SW 1271 (cell line): ENCODE data around the gene OR13C4.
"Not testable (repeated sequence)": the region's sequence is repeated elsewhere in the genome, so short reads cannot be mapped to it uniquely, and the experiment has no call there.

Source experiments
- DNase-seq, 2 experiments: peaks; one replicate each; lab custom pipeline; 2025; lab: John Stamatoyannopoulos, UW

Gene OR13C4

DNA sequence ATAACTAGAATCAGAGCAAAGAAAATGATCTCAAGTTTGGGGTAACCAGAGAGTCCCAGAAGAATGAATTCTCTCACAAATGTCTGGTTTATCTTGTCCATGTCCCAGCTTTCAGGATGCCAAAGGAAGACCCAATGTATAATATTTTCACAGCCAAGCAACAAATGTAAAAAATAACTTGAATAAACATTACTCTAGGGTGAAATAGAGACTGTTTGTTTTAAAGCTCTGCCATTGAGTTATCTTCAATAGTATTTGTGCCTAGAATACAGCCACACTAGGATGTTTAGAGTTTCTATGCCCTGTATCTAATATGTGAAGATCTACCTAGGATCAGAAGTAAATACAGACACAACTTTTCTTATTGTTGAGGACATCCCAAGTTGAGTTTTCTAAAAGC lies at the start of gene OR13C4:
Gene OR13C4 (minus strand): TSS at position 101 of the 400 bp plus-strand sequence. CDS start 0 bp downstream, at position 101.
- DNase-seq, result no peak

DNA sequence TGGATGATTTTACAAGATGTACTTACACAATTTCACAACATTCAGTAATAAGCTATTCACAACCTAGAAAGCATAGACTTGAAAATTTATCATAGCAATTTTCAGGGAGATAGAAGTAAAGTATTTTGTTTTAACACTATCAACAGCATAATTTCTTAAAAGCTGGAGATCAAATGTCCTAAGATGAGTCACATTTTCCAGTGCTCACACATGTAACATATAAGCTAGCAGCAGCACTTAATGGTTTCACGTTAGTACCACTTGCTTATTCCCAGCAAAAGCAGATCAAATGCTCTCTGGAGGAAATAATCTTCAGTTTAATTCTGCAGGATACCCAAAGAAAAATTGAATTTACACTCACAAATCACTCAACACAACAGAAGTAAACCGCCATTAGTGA lies 48.4 kb upstream of the OR13C4 start:
- no peak for DNase-seq

DNA sequence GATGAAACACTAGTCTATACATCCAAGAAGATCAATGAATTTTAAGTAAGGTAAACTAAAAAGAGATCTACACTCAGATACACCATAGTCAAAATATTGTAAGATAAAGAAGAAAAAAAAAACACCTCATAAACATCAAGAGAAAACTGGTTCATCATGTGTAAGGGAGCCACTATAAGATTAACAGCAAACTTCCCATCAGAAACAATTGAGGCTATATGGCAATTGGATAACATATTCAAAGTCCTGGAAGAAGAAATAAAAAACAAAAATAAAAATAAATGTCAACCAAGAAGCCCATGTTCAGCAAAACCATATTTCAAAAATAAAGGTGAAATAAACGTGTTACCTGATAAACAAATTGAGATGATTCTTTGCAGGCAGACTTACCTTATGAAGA lies 45.6 kb upstream of the OR13C4 start:
- no peak for DNase-seq

DNA sequence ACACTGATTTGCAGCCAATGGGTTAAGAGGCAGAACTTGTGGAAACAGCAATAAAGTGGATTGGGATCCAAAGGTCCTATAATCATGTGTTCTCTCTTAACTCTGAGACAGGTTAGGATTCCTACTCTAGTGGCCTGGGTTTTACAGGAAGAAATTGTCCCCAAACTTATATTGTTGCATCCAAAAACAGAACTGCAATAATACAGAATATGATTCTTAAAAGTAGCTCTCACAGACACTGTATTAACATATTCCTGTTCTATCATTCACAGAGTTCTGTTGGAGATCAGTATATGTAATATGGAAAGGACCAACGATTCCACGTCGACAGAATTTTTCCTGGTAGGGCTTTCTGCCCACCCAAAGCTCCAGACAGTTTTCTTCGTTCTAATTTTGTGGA lies 41.9 kb upstream of the OR13C4 start, which contains the start of gene OR13C8:
Gene OR13C8 (plus strand): TSS at position 301 of the 400 bp plus-strand sequence. CDS start 0 bp downstream, at position 301.
- no peak for DNase-seq

DNA sequence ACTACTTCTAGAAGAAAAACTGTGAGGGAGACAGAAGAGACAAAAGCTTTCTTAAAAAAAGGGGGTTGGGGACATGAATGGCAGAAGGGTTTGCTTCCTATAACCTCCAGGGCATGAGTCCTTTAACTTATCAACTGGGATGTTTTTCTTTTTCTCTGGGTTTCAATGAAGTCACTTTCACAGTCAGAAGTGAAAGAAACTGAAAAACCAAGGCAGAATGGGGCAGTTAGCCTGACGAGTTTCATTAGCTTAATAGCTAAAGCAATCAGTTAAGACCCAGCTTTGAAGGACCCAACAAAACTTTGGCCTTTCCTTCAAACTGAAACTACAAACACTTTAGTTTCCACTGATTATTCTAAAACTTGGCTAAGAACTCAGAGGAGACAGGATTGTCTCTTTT lies 37.3 kb upstream of the OR13C4 start:
- no peak for DNase-seq

DNA sequence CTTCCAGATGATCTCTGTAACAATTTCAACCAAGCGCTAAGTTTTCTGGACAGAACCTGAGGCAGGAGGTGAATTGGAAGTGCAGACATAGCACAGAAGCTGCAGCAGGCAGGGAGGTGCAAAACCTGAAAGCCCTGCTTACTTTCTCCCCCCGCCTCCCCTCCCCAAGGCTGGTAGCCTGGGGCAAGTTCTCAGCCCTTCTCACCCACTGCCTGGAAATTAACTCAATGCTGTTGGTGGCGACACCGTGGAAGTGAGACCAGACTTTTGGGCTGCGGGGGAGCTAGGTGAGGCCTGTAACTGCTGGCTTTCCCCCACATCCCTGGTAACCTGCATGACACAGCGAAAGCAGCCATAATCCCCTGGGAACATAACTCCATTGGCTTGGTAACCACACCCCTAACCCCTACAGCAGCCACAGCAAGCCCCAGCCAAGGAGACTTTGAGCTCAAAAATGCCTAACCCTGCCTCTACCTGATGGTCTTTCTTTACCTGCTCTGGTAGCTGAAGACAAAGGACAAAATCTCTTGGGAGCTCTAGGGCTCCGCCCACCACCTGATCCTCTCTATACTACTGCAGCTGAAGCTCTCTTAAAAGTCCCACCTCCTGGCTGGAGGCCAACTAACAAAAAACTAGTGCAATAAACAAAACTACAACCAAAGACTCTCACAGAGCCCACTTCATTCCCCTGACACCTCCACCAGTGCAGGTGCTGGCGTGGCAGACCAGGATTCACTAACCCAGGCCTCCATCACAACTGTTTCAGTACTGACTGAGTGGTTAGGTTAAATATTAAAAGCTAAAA lies 30.0 kb upstream of the OR13C4 start:
- DNase-seq, result no peak

DNA sequence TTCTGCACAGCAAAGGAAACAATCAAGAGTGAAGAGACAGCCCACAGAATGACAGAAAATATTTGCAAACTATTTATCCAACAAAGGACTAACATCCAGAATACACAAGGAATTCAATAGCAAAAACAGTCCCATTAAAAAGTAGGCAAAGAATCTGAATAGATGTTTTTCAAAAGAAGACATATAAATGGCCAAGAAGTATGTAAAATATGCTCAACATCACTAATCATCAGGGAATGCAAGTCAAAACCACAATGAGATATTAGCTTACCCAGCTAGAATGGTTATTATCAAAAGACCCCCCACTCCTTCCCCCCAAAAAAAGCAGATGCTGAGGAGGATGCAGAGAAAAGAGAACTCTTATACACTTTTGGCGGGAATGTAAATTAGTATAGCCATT lies 28.5 kb upstream of the OR13C4 start:
- DNase-seq, result no peak

DNA sequence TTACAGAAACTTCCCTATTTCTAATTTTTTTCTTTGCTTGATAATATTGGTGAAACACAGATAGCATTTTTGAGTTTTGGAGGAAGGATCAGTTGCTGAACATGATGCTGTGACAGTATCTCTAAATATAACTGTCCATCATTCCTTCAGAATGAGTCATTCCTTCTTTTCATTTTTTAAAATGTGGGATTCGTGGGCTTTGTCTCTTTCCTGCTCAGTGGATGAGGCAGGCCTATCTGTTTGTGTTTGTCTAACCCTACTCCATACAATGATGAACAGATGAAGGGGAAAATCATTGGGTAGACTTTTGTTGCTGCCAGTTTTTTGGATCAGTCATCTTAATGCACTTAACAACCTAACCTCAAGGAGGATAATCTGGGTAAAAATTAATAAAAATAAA lies 26.3 kb upstream of the OR13C4 start:
- no peak for DNase-seq

DNA sequence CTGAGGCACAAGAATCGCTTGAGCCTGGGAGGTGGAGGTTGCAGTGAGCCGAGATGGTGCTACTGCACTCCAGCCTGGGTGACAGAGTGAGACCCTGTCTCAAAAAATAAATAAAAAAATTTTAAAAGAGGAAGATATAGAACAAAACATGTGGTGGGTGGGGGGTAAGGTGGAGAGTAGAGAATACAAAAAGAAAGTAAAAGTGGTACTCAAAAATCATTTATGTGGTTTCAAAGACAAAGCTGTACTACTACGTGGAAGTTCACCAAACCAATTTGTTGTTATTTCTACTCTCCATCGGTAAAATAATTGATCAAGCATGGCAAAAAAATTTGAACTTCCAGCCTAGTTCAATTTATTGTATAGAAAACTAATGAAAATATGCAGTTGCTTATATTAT lies 17.6 kb upstream of the OR13C4 start:
- DNase-seq, result no peak

DNA sequence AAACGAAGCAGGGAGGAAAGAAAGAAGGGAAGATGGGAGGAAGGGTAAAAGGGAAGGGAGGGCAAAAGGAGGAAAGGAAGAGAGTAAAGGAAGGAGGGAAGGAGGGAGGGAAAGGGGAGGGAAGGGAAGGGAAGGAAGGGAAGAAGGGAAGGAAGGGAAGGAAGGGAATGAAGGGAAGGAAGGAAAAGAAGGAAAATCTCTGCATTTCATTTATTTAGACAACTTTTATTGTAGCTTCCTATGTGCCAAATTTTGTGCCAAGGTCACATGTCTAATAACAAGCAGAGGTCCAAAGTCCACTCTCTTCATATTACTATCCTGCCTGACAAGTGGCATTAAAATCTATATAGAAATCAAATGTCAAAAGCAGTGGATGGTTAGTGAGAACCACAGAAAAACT lies 12.3 kb upstream of the OR13C4 start:
- DNase-seq, result no peak

DNA sequence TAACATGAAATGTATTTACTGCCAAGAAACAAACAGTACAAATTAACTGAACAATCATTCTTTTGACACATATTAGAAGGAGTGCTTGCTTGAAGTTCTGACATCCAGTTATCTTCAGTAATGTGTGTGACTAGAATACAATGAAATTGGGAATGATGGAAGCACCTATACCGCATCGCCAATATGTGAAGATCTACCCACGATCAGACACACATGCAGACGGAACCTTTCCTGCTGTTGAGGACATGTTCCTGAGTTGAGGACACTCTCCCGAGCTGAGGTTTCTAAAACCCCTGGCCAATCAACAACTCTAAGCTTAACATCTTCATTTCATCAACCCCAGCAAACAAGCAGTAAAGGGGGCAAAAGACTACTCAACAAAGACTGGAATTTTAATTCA lies 9.7 kb upstream of the OR13C4 start, which contains the start of gene OR13C3:
Gene OR13C3 (minus strand): TSS at position 101 of the 400 bp plus-strand sequence. CDS start 133 bp downstream, outside the sequence.
- DNase-seq, result no peak

DNA sequence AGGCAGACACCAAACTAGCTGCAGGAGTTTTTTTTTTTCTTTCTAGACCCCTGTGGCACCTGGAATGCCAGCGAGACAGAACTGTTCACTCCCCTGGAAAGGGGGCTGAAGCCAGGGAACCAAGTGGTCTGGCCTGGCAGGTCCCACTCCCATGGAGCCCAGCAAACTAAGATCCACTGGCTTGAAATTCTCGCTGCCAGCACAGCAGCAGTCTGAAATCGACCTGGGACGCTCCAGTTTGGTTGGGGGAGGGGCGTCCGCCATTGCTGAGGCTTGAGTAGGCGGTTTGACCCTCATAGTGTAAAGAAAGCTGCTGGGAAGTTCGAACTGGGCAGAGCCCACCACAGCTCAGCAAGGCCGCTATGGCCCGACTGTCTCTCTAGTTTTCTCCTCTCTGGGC lies 6.8 kb downstream of the OR13C4 start:
- not testable (repeated sequence) for DNase-seq

DNA sequence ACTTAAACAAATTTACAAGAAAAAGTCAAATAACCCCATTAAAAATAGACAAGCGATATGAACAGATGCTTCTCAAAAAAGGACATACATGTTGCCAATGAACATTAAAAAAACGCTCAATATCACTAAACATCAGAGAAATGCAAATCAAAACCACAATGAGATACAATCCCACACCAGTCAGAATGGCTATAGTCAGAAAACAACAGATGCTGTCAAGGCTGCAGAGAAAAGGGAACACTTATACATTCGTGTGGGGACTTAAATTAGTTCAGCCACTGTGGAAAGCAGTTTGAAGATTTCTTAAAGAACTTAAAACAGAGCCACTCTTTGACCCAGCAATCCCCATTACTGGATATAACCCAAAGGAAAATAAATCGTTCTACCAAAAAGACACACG lies 12.1 kb downstream of the OR13C4 start:
- no peak for DNase-seq

DNA sequence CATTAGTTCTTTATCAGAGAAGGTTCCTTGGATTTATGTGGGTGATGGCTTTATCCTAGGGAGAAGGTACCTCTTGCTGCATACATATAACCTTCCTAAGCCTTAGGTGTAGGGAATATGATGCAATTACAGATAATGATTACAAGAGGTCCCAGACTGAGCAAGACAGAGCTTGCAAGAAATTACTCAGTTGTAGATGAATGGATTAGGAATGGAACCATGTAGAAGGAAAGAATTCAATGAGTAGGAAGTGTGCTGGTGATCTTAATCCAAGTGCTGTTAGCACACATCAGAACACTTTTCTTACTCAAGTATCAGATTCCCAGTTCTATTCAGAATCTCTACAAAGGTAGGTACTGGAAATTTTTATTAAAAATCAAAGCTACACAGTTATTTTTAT lies 20.4 kb downstream of the OR13C4 start:
- no peak for DNase-seq

DNA sequence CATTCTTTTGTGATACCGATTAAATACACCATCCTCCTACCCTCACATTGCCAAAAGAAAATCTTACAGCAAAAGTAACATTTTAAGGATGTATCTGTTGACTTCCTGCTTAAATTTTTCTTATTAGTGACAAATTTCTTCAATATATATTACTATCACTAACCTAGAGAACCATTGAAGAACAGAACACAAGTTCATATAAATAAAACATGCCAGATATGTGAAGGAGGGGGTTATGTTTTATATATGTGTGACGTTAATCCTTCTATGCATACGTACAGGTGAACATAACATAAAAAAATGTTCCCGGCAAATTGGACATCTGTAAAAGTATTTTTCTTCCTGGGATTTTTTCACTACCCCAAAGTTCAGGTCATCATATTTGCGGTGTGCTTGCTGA lies 23.0 kb downstream of the OR13C4 start, which contains the start of gene OR13F1:
Gene OR13F1 (plus strand): TSS at position 301 of the 400 bp plus-strand sequence. CDS start 0 bp downstream, at position 301.
- no peak for DNase-seq

DNA sequence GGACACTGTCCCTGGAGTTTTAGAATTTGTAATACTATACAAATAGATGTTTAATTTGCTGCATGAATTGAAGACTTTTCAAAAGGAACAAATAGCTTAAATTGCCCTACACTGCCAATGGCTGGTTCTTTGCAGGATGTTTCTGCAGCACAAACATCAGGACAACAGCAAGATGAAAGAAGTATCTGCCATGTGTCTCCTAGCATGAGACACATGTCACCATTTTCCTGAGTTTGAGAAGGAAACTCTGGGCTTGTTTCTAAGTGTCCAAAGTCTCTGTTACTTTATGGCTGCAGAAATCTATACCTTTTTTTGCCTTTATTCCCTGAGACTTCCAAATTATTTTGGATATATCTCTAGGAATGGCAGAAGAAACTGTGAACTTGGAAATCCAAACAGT lies 23.6 kb downstream of the OR13C4 start:
- DNase-seq, result no peak

DNA sequence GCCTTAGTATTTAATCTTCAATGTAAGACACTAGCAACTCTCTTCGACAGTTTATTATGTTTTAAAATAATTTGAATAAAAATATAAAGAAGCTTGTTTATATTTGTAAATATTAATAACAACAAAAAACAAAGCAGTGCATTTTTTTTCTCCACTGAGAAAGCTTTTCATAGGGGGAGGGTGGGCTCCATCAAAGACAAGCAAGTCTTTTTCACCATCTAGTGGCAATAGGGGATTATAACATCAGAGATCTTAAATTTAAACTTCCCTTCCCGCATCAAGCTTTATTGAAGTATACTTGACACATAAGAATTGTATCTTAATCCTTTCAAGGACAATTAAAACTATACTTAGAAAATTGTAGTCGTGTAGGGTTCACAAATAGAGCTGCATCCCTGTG lies 32.2 kb downstream of the OR13C4 start:
- DNase-seq, result peak in 1 of 2 experiments; percentile 22

DNA sequence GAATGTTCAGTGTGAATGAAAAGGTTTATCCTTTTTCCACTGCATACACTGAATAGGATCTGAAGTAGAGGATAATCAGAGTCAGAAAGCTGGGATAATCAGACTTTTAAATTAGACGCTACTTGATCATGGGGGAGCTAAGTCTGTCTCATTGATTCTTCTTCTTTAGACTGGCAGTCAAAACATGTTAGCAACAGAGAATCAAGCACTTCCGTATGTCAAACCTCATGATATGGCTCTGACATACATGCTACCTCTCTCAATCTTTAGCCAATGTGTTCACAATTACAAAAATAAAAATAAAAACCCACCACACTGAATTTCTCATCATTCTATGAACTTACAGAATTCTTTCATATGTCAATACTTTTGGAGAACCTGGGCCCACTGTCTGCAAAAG lies 42.0 kb downstream of the OR13C4 start:
- no peak for DNase-seq

DNA sequence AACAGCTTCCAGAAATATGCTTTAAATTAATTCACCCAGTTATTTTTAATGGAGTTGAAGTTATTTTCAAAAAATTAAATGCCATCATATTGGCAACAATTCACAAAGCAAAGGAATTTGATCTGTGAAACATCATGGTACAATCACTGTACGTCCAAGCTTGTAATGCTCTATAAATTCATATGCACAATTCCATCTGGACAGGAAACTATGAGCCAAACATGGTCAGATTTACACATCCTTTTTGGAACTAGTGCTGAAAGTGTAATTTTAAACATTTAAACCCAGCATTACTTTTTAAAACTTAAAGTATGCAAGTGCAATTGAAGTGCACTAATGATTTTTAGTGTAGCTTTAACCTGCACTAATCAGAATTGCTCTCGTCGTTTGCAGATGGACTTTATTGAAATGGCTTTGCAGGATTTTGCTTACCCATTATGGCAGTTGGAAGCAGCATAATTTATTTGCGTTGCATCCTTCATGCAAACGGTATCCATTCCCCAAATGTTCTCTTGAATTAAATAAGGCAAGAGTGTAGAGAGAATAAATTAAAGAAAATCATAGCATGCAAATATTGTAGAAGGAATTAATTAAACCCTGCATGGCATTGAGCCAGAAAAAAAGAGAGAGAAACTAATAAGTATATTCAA lies 44.0 kb downstream of the OR13C4 start:
- DNase-seq, result no peak
